ENCODE measurements around the gene CDH26. TPM values are rescaled to one million over a fixed set of nuclear protein-coding genes. Genes with fewer than 3 reads are reported as not detected.

The CDH26 gene
- total RNA-seq, 4 donors from 2014 or later: 1.7 to 4.0 (median 3.5) TPM

- TF ChIP-seq, protein P1, sequence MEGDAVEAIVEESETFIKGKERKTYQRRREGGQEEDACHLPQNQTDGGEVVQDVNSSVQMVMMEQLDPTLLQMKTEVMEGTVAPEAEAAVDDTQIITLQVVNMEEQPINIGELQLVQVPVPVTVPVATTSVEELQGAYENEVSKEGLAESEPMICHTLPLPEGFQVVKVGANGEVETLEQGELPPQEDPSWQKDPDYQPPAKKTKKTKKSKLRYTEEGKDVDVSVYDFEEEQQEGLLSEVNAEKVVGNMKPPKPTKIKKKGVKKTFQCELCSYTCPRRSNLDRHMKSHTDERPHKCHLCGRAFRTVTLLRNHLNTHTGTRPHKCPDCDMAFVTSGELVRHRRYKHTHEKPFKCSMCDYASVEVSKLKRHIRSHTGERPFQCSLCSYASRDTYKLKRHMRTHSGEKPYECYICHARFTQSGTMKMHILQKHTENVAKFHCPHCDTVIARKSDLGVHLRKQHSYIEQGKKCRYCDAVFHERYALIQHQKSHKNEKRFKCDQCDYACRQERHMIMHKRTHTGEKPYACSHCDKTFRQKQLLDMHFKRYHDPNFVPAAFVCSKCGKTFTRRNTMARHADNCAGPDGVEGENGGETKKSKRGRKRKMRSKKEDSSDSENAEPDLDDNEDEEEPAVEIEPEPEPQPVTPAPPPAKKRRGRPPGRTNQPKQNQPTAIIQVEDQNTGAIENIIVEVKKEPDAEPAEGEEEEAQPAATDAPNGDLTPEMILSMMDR (IDR thresholded peaks at IDR 0.05; ENCODE audit: low read depth): no peak
These were observed 32.3 kb upstream of the CDH26 start for GRCh38 chr20:59925899-59926298.

- TF ChIP-seq, protein P1 (IDR thresholded peaks at IDR 0.05; ENCODE audit: low read depth): no peak
These were observed 26.5 kb upstream of the CDH26 start for GRCh38 chr20:59931511-59932312.

DNA sequence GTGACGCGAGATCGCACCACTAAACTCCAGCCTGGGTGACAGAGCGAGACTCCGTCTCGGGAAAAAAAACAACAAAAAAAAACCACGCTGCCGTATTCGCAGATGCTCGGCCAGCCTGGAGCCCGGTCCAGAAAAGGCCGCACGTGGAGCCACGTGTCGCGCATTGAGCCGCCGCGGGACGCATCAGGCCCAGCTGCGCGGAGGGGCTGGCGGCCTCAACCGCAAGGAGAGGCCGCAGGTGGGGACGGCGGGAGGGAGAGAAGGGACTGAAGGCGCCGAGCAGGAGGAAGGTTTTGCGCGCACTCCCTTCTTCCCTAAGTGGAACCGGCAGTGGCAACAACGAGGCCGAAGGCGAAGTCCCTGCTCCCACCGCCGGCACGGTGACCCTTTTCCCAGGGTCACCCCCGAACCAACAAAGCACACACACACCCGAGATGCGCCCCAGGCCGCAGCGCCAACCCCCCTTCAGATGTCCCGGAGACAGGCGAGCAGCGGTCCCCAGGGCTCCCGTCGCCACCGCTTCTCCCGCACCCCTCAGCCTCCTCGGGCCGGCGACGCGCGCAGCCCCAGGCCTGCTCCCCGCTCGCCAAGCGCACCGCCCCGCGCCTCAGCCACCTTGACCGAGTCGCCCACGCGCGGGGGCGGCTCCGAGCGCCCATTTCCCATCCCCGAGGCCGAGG is 25.5 kb upstream of the CDH26 start:
- TF ChIP-seq, protein P1 (IDR thresholded peaks at IDR 0.05; ENCODE audit: low read depth): no peak

GRCh38 chr20:59933296-59933848 is 24.9 kb upstream of the CDH26 start, which contains the start of gene SYCP2:
Gene SYCP2 (minus strand): TSS chr20:59933637. CDS start chr20:59922413, 11,224 bp downstream.
- TF ChIP-seq, protein P1 (IDR thresholded peaks at IDR 0.05; ENCODE audit: low read depth): no peak

- TF ChIP-seq, protein P1 (IDR thresholded peaks at IDR 0.05; ENCODE audit: low read depth): no peak
These were observed 24.2 kb upstream of the CDH26 start for GRCh38 chr20:59933849-59934585.

GRCh38 chr20:59935457-59936185 is 22.6 kb upstream of the CDH26 start:
- TF ChIP-seq, protein P1 (IDR thresholded peaks at IDR 0.05; ENCODE audit: low read depth): no peak

All from subcutaneous adipose tissue (tissue), 4 donors.